Activated CD8-positive, alpha-beta memory T cell treated with anti-CD3 and anti-CD28 coated beads, Interleukin-2, amount 50 U/mL, for 1 hour (primary cell): Measurements from ENCODE around the gene MIPOL1.

ENCODE experiments used
- DNase-seq: peaks from one replicate; pipeline ENCODE4 v3.0.0-alpha.2; 2020; ENCODE audit errors: extremely low read depth

MIPOL1 gene

DNA sequence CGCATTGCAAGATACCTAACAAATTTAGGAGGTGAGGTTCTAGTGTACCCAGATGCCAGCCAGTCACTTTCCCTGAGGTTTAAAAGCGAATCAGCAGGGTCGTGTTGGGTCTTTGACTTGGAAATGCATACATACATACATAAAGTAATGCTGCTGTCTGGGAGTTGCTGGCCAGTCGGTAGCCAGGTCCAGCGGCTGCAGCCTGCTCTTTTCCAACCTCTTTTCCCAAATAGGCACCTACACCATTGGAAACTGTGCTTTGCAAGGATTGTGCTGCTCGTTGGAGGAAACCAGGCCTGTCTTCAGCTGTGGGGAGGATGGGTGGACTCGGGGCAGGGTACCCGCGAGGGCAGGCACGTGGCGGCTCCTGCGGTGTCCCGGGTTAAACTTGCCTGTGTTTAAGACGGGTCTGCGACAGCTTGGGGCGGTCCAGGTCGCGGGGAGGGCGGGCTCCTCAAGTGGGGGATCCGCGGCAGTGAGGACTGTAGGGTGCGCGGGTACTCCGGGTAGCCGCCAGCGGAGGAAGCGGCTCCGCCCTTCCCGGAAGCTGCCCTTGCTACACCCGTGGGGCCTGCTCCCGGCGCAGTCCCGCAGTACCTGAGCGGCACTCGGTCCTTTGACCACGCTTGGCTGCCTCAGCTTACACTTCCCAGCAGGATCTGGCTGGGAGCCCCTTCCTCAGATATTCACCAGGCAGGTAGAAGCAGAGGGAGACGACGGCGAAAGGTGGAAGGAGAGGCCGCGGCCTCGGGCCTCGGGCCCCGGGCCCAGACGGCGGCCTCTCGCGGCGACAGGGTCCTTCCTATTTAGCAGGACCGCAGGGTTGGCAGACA, 400.4 kb downstream of the MIPOL1 start:
- DNase-seq, result no peak

DNA sequence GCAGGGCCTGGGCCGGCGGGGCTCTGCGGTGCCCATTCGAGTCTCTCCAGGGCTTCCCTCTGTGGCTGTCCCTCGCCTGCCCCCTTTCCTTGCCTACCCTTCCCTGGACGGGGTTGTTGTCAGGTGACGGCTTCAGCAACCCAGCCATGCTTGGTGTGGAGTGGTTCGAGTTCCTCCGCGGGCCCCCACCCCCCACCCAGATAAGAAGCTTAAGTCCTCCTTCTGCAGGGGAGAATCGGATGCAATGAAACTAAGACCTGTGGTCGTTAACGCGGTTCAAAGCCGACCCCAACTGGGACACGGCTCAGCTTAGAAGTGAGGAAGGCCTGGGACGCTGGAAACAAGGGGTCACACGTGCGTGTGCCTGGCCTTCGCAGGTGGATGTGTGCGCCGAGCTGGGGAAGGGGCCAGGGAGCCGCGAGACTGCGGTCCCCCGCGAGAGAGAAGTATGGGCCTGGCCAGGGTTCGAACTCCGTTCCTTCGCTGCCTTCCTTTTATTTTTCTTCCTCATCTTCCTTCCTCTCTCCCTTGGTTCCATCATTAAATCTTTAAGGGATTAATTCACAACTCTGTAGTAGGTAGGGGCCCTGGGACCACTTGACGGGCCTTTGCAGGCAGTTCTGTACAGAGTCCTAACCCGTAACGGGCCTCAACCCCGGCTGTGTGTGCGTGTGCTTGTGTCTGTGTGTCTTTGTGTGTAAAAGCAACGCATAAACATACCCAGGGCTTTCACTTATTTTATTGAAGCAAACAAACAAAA, 401.2 kb downstream of the MIPOL1 start:
- no peak for DNase-seq

DNA sequence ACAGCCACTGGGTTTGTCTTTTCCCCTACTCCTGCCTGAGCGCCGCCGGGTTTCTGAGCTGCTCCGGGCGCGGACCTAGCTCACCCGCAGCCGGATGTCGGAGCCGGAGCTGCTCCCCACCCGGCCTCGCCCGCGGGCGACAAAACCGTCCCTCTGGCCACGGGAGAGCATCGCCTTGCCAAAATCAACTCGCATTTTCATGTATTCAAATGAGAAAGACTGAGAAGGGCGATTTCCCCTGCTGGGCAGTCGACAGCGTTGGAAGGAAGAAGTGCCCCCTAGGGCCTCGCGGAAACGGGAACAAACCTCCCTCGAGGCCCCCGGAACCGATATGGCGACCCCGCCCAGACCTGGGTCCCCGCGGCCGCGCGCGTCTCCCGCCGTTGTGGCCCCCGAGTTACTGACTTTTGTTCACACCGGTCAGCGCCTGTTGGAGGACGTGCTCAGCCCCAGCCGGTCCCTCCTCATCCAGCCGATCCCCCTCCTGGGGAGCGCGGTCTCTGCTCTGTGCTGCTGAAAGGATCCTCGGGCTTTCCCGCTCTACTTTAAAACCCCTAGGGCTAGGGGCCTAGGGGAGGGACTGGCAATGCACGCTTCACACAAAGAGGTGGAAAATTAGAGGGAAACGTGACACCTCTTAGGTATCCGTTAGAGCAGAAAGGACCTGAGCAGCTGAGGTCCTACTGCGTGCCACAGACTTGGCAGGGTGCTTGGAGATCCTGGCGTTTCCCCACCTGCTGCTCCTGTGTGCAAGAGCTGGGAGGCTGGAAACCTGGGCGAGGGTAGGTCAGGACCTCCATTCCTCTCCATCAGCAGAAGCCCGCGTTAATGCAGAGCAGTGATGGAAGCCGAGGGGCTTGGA, 402.0 kb downstream of the MIPOL1 start:
- no peak for DNase-seq

DNA sequence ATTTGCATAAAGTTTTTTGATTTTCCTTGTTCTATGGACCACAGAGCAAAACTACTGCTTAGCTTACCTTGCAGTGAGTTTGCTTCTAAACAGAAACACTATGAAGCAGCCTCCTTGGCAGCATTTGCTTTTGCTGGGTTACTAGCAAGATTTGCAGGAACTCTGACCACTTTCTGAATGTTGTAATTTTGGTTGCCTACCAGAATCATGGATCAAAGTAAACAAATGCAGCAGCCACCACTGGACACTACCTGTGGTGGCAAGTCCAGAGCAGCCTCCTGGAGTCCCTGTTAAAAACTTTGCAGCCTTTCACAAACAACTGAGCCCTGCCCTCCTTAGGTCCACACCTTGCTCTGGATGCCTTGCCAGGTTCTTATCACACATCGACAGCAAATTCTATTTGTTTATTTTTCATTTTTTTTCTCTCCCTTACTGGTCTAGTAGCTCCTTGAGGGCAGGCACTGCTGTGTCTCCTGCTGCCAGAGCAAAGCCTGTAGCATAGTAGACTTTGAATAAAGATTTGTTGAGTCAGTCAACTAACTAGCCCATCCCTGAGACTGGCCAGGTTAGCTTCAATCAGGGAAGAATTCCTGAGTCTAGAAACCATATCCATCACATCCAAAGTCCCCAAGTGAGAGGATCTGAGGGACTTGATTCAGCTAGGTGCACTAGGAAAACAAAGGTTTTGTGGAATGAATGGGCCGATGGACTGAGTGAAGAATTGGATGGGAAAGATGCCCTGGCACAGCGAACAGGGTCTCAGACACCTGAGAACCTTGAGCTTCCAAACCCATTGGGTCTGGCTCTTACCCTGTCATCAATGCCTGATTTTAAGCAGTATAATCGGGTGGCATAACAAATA, 403.4 kb downstream of the MIPOL1 start:
- DNase-seq, result no peak

DNA sequence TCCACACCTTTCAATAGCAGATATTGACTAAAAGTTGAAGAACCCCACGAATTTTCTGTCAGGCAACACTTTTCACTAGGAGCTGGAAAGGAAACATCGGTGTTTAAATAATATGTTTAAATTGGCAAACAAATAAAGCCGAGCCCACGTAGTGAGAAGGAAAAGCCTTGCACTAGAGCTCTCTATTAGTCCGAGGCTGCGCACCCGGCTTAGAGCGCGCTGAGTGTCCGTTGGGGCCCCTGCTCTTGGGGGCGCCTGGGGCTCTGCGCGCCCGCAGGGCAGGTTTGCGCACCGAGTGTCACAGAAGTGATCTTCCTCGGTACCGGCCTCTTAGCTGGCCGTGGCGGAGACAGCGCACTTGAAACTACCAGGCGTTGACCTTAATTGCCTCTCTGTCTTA, 404.1 kb downstream of the MIPOL1 start:
- DNase-seq, result no peak
